Mononuclear cell (primary cell): Measurements from ENCODE around the gene SNN. TPM values are rescaled to one million over a fixed set of nuclear protein-coding genes. Genes with fewer than 3 reads are reported as not detected.

Experiments
- total RNA-seq: library from RNA; depleted of rRNA; stranded (reverse); fragments of >200 nt; gene quantifications from one replicate; pipeline ENCODE4 v1.2.3, GENCODE V29; 2012

Gene SNN
- total RNA-seq, 1 donor = 115 TPM

Other genes with a start within 250 kb of the SNN start
- 169 TPM for gene LITAF, start 81.5 kb upstream of the SNN start, total RNA-seq
- gene TXNDC11, start 74.4 kb downstream of the SNN start, total RNA-seq = 75.8 TPM
- gene ZC3H7A, start 128.8 kb downstream of the SNN start, total RNA-seq = 107 TPM
- 239 TPM for gene RSL1D1, start 183.1 kb downstream of the SNN start, total RNA-seq
- 117 TPM for gene GSPT1, start 247.5 kb downstream of the SNN start, total RNA-seq